Activated T-cell treated with anti-CD3 and anti-CD28 coated beads for 4 hours (primary cell): ENCODE results near the gene PHF12.
"Not testable (repeated sequence)": the region's sequence is repeated elsewhere in the genome, so short reads cannot be mapped to it uniquely, and the experiment has no call there.

ENCODE experiments used
- DNase-seq: peaks from one replicate; pipeline ENCODE4 v3.0.0-alpha.2; 2020

Gene PHF12

GRCh38 chr17:28953444-28954118, 2.3 kb upstream of the PHF12 start:
- DNase-seq = peak; percentile 38

GRCh38 chr17:28951991-28952975, 965 bp upstream of the PHF12 start:
- peak; percentile 88 for DNase-seq

- no peak for DNase-seq
Observed at GRCh38 chr17:28950752-28951427, 428 bp downstream of the PHF12 start.

GRCh38 chr17:28950017-28950751, 1.1 kb downstream of the PHF12 start:
- DNase-seq = peak; percentile 31

GRCh38 chr17:28949185-28950016, 1.9 kb downstream of the PHF12 start:
- DNase-seq = peak; percentile 27

GRCh38 chr17:28948873-28949184, 2.5 kb downstream of the PHF12 start:
- no peak for DNase-seq

- no peak for DNase-seq
Observed at GRCh38 chr17:28948342-28948741, 3.0 kb downstream of the PHF12 start.

GRCh38 chr17:28947639-28948038, 3.7 kb downstream of the PHF12 start:
- no peak for DNase-seq

- no peak for DNase-seq
Observed at GRCh38 chr17:28946239-28946638, 5.1 kb downstream of the PHF12 start.

- no peak for DNase-seq
Observed at GRCh38 chr17:28944862-28945741, 6.2 kb downstream of the PHF12 start.

- DNase-seq = no peak
Observed at GRCh38 chr17:28944343-28944742, 7.0 kb downstream of the PHF12 start.

- no peak for DNase-seq
Observed at GRCh38 chr17:28942925-28943324, 8.4 kb downstream of the PHF12 start.

GRCh38 chr17:28941251-28941650, 10.1 kb downstream of the PHF12 start:
- no peak for DNase-seq

- no peak for DNase-seq
Observed at GRCh38 chr17:28940675-28941074, 10.6 kb downstream of the PHF12 start.

- no peak for DNase-seq
Observed at GRCh38 chr17:28940142-28940541, 11.2 kb downstream of the PHF12 start.

- no peak for DNase-seq
Observed at GRCh38 chr17:28938552-28938951, 12.8 kb downstream of the PHF12 start.

- no peak for DNase-seq
Observed at GRCh38 chr17:28937044-28937729, 14.1 kb downstream of the PHF12 start.

- DNase-seq = no peak
Observed at GRCh38 chr17:28935744-28936460, 15.4 kb downstream of the PHF12 start.

- DNase-seq = not testable (repeated sequence)
Observed at GRCh38 chr17:28934508-28934907, 16.8 kb downstream of the PHF12 start.

- DNase-seq = no peak
Observed at GRCh38 chr17:28929787-28930186, 21.5 kb downstream of the PHF12 start.
